Fibroblast of lung (primary cell): ENCODE results near the gene KCTD16.

Source experiments
- CTCF ChIP-seq, 2 donors: IDR thresholded peaks in 1 of 2; conservative IDR thresholded peaks in 1 of 2; 1 replicate in 1 of 2; 2 replicates in 1 of 2; pipeline ENCODE4 v1.5.1; 2011 to 2012; ENCODE audit warnings: low read length in 2 of 2, control low read depth in 1 of 2, inconsistent platforms in 1 of 2, low read depth in 1 of 2, mild to moderate bottlenecking in 1 of 2
- EZH2 ChIP-seq: IDR thresholded peaks from 2 replicates; pipeline ENCODE4 v1.5.1; 2012; ENCODE audit warnings: low read length, control low read depth, mild to moderate bottlenecking; ENCODE audit errors: missing control alignments

GRCh38 chr5:144179226-144179625 is 8.6 kb downstream of the KCTD16 start:
- TF ChIP-seq CTCF (conservative IDR thresholded peaks at IDR 0.05 in 1 of 2, IDR thresholded peaks at IDR 0.05 in 1 of 2; ENCODE audit: low read depth in 1 of 2, low read length in 2 of 2): no peak
- no peak for TF ChIP-seq EZH2
